Neural progenitor cell (in vitro differentiated cells): ENCODE results near the gene TOR1AIP2. TPM values are rescaled to one million over a fixed set of nuclear protein-coding genes. Genes with fewer than 3 reads are reported as not detected.

ENCODE experiments used
- DNase-seq: peaks from one replicate; pipeline ENCODE4 v3.0.0-alpha.2; 2016; ENCODE audit warnings: low spot score
- H2AFZ ChIP-seq: fragments of 200-600 bp; sonication (generic); replicated peaks from 2 replicates; pipeline ENCODE4 v1.6.1; 2016; ENCODE audit warnings: antibody characterized with exemption
- H3F3A ChIP-seq: fragments of 200-600 bp; sonication (generic); 2 replicates; pipeline ENCODE4 v1.6.1; 2016; ENCODE audit warnings: antibody characterized with exemption, low read depth
- H3K27ac ChIP-seq: fragments of 200-600 bp; sonication (generic); 2 replicates; pipeline ENCODE4 v1.5.1; 2016; ENCODE audit warnings: mild to moderate bottlenecking
- H3K27me3 ChIP-seq: fragments of 200-600 bp; sonication (generic); 2 replicates; pipeline ENCODE4 v1.6.1; 2016; ENCODE audit warnings: mild to moderate bottlenecking, moderate library complexity
- H3K36me3 ChIP-seq: fragments of 200-600 bp; sonication (generic); 2 replicates; pipeline ENCODE4 v1.5.1; 2016
- H3K4me1 ChIP-seq: fragments of 200-600 bp; sonication (generic); 2 replicates; pipeline ENCODE4 v1.6.1; 2016; ENCODE audit warnings: mixed run types
- H3K4me2 ChIP-seq: fragments of 200-600 bp; sonication (generic); 2 replicates; pipeline ENCODE4 v1.6.1; 2016
- H3K4me3 ChIP-seq: fragments of 200-600 bp; sonication (generic); 2 replicates; pipeline ENCODE4 v1.5.1; 2016
- H3K79me2 ChIP-seq: fragments of 200-600 bp; sonication (generic); 2 replicates; pipeline ENCODE4 v1.6.1; 2016; ENCODE audit warnings: low read depth
- H3K9ac ChIP-seq: fragments of 200-600 bp; sonication (generic); 2 replicates; pipeline ENCODE4 v1.6.1; 2016
- H3K9me3 ChIP-seq: fragments of 200-600 bp; sonication (generic); 2 replicates; pipeline ENCODE4 v1.5.1; 2016; ENCODE audit warnings: low read depth
- H4K20me1 ChIP-seq: fragments of 200-600 bp; sonication (generic); 2 replicates; pipeline ENCODE4 v1.6.1; 2016; ENCODE audit warnings: low read depth
- H3K27ac Mint-ChIP-seq: 3 replicates; pipeline ENCODE4 v1.8.0; 2021; ENCODE audit warnings: mixed read lengths
- H3K27me3 Mint-ChIP-seq: 2 replicates; pipeline ENCODE4 v1.8.0; 2022; ENCODE audit warnings: low read depth, mild to moderate bottlenecking, inconsistent platforms, moderate library complexity, mixed read lengths; ENCODE audit not compliant: insufficient read depth
- H3K36me3 Mint-ChIP-seq: 3 replicates; pipeline ENCODE4 v1.8.0; 2021; ENCODE audit warnings: mixed read lengths
- H3K4me1 Mint-ChIP-seq: 3 replicates; pipeline ENCODE4 v1.8.0; 2021; ENCODE audit warnings: mixed read lengths
- H3K4me3 Mint-ChIP-seq: 3 replicates; pipeline ENCODE4 v1.8.0; 2021; ENCODE audit warnings: mild to moderate bottlenecking, moderate library complexity, mixed read lengths
- H3K9me3 Mint-ChIP-seq: 3 replicates; pipeline ENCODE4 v1.8.0; 2020; ENCODE audit warnings: mixed read lengths
- EZH2 ChIP-seq: fragments of 200-600 bp; sonication (generic); IDR thresholded peaks from 2 replicates; pipeline ENCODE4 v1.6.1; 2017; ENCODE audit warnings: antibody characterized with exemption, mild to moderate bottlenecking, moderate library complexity
- EZH2phosphoT487 ChIP-seq: fragments of 200-600 bp; sonication (generic); IDR thresholded peaks from 2 replicates; pipeline ENCODE4 v1.6.1; 2017; ENCODE audit warnings: antibody characterized with exemption
- total RNA-seq: library from RNA; depleted of rRNA; stranded (reverse); fragments of >200 nt; gene quantifications from 2 replicates; pipeline ENCODE4 v1.2.3, GENCODE V29; 2015; ENCODE audit warnings: low replicate concordance
- TF ChIP-seq, protein P1 (sequence below): fragments of 200-600 bp; sonication (generic); IDR thresholded peaks from 2 replicates; pipeline ENCODE4 v1.5.1; 2017; ENCODE audit warnings: antibody characterized with exemption, mild to moderate bottlenecking

TOR1AIP2 gene
- total RNA-seq, 1 donor from 2014 or later = 89.5 TPM

DNA sequence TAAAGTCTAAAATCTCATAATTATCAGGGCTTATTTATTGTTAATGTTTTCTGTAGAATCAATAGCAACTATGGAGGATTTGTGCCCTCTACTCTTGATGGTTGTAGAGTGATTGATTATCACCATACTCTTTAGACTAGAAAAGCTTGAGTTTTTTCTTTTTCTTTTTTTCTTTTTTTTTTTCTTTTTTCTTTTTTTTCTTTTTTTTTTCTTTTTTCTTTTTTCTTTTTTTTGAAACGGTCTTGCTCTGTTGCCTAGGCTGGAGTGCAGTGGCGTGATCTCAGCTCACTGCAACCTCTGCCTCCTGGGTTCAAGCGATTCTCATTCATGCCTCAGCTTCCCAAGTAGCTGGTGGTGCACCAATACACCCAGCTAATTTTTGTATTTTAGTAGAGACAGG is 34.2 kb upstream of the TOR1AIP2 start:
- Mint-ChIP-seq H3K27me3 (no peaks in the 10 kb centered on the region), H3K36me3 (peaks cover 10% of the 10 kb centered on the region), H3K4me1 (no peaks in the 10 kb centered on the region), H3K4me3 (no peak overlapping the region), H3K9me3 (no peaks in the 10 kb centered on the region), H3K27ac (no peak overlapping the region)
- Histone ChIP-seq H4K20me1 (no peaks in the 10 kb centered on the region), H3K4me3 (no peak overlapping the region), H3K27ac (no peak overlapping the region), H3K79me2 (no peaks in the 10 kb centered on the region), H2AFZ (no peak overlapping the region), H3F3A (no peaks in the 10 kb centered on the region), H3K4me2 (no peak overlapping the region), H3K27me3 (no peaks in the 10 kb centered on the region), H3K9ac (no peak overlapping the region), H3K9me3 (no peaks in the 10 kb centered on the region), H3K36me3 (peaks cover 16% of the 10 kb centered on the region), H3K4me1 (no peaks in the 10 kb centered on the region)
- no peak for DNase-seq
- no peak for TF ChIP-seq EZH2
- TF ChIP-seq, protein P1, sequence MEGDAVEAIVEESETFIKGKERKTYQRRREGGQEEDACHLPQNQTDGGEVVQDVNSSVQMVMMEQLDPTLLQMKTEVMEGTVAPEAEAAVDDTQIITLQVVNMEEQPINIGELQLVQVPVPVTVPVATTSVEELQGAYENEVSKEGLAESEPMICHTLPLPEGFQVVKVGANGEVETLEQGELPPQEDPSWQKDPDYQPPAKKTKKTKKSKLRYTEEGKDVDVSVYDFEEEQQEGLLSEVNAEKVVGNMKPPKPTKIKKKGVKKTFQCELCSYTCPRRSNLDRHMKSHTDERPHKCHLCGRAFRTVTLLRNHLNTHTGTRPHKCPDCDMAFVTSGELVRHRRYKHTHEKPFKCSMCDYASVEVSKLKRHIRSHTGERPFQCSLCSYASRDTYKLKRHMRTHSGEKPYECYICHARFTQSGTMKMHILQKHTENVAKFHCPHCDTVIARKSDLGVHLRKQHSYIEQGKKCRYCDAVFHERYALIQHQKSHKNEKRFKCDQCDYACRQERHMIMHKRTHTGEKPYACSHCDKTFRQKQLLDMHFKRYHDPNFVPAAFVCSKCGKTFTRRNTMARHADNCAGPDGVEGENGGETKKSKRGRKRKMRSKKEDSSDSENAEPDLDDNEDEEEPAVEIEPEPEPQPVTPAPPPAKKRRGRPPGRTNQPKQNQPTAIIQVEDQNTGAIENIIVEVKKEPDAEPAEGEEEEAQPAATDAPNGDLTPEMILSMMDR = no peak
- no peak for TF ChIP-seq EZH2phosphoT487

DNA sequence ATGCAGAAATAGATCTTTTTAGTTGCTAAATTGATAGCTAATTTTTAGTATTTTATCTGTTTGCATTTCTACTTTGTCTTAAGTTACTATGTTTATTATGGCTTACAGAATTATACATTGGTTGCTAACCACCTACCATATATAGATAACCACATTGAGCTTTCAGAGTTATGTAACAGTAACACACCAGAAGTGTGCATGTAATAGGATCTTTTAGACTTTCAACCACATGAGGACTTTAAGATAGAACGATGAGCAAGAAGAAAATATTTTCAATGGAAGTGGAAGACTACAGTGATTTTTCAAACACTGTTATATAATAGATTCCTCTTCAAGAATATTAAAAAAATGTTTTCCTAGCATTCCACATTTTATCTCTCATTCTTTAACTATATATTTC is 33.3 kb upstream of the TOR1AIP2 start:
- H3K9me3 ChIP-seq = no peaks in the 10 kb centered on the region
- H3K4me1 ChIP-seq = no peaks in the 10 kb centered on the region
- H3K27me3 Mint-ChIP-seq = no peaks in the 10 kb centered on the region
- peaks cover 16% of the 10 kb centered on the region for H3K36me3 ChIP-seq
- H4K20me1 ChIP-seq = no peaks in the 10 kb centered on the region
- H3F3A ChIP-seq = no peaks in the 10 kb centered on the region
- H3K4me3 Mint-ChIP-seq = no peak overlapping the region
- no peaks in the 10 kb centered on the region for H3K79me2 ChIP-seq
- H3K9me3 Mint-ChIP-seq = no peaks in the 10 kb centered on the region
- no peak overlapping the region for H3K4me2 ChIP-seq
- H3K27me3 ChIP-seq = no peaks in the 10 kb centered on the region
- H3K27ac ChIP-seq = no peak overlapping the region
- no peak overlapping the region for H2AFZ ChIP-seq
- TF ChIP-seq EZH2 = no peak
- TF ChIP-seq, protein P1 = no peak
- H3K36me3 Mint-ChIP-seq = peaks cover 10% of the 10 kb centered on the region
- H3K27ac Mint-ChIP-seq = no peak overlapping the region
- no peak for DNase-seq
- H3K4me1 Mint-ChIP-seq = no peaks in the 10 kb centered on the region
- H3K4me3 ChIP-seq = no peak overlapping the region
- H3K9ac ChIP-seq = no peak overlapping the region

DNA sequence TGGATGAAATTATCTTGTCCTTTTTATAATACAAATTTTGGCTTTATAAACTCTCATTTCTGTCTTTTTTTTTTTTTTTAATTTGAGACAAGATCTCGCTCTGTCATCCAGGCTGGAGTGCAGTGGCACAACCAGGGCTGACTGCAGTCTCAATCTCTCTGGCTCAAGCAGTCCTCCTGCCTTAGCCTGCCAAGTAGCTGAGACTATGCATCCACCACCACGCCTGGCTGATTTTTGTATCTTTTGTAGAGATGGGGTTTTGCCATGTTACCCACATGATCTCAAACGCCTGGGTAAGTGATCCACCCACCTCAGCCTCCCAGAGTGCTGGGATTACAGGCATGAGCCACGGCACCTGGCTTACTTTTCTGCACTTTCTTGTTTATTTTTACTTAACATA is 12.0 kb upstream of the TOR1AIP2 start:
- Mint-ChIP-seq H3K36me3 (peaks cover 2% of the 10 kb centered on the region), H3K4me3 (no peak overlapping the region), H3K27ac (no peak overlapping the region), H3K27me3 (no peaks in the 10 kb centered on the region), H3K9me3 (no peaks in the 10 kb centered on the region), H3K4me1 (peaks cover 4% of the 10 kb centered on the region)
- TF ChIP-seq EZH2phosphoT487 (no peak), EZH2 (no peak)
- TF ChIP-seq, protein P1 = no peak
- DNase-seq = no peak
- H3K4me3 ChIP-seq = no peak overlapping the region
- H2AFZ ChIP-seq = no peak overlapping the region
- no peak overlapping the region for H3K9ac ChIP-seq
- peaks cover under 1% of the 10 kb centered on the region for H3K4me1 ChIP-seq
- H4K20me1 ChIP-seq = no peaks in the 10 kb centered on the region
- no peak overlapping the region for H3K4me2 ChIP-seq
- H3K9me3 ChIP-seq = no peaks in the 10 kb centered on the region
- no peak overlapping the region for H3K27ac ChIP-seq
- H3K36me3 ChIP-seq = peaks cover 10% of the 10 kb centered on the region
- no peaks in the 10 kb centered on the region for H3F3A ChIP-seq
- no peaks in the 10 kb centered on the region for H3K27me3 ChIP-seq
- H3K79me2 ChIP-seq = peaks cover 10% of the 10 kb centered on the region
